Calu3 (cell line): ENCODE measurements around the gene C11orf71. TPM values are rescaled to one million over a fixed set of nuclear protein-coding genes. Genes with fewer than 3 reads are reported as not detected.

ENCODE experiments used
- BruUV-seq: library from RNA; stranded (reverse); fragments of 400-500 nt; replicated peaks from 2 replicates; lab custom pipeline; 2021; lab: Mats Ljungman, UMichigan
- CTCF ChIA-PET: fragments of 300-600 bp; sonication (Branson Sonifier 250); formaldehyde crosslinking; loops from one replicate; lab custom pipeline; 2022; ENCODE audit warnings: antibody characterized with exemption; lab: Charles Lee
- DNase-seq: peaks from one replicate; pipeline ENCODE4 v3.0.0; 2022
- H3K27ac Mint-ChIP-seq: one replicate; pipeline ENCODE4 v1.8.0; 2022; ENCODE audit warnings: mixed read lengths; ENCODE audit not compliant: unreplicated experiment
- H3K27me3 Mint-ChIP-seq: one replicate; pipeline ENCODE4 v1.8.0; 2022; ENCODE audit warnings: mixed read lengths; ENCODE audit not compliant: unreplicated experiment
- H3K36me3 Mint-ChIP-seq: one replicate; pipeline ENCODE4 v1.8.0; 2022; ENCODE audit warnings: mild to moderate bottlenecking, moderate library complexity, mixed read lengths; ENCODE audit not compliant: insufficient read depth, unreplicated experiment
- H3K4me1 Mint-ChIP-seq: one replicate; pipeline ENCODE4 v1.8.0; 2022; ENCODE audit warnings: mild to moderate bottlenecking, low read depth, mixed read lengths; ENCODE audit not compliant: unreplicated experiment
- H3K4me3 Mint-ChIP-seq: one replicate; pipeline ENCODE4 v1.8.0; 2022; ENCODE audit warnings: mild to moderate bottlenecking, low read depth, moderate library complexity, mixed read lengths; ENCODE audit not compliant: unreplicated experiment
- H3K9me3 Mint-ChIP-seq: one replicate; pipeline ENCODE4 v1.8.0; 2022; ENCODE audit warnings: low read depth, mixed read lengths; ENCODE audit not compliant: unreplicated experiment
- intact Hi-C: fragments of 100-400 bp; cut with micrococcal nuclease; formaldehyde crosslinking; loops from one replicate; pipeline ENCODE4 v1.10.0; 2022; ENCODE audit not compliant: unreplicated experiment
- total RNA-seq: library from RNA; stranded (reverse); gene quantifications from 2 replicates; pipeline ENCODE4 v1.2.3, GENCODE V29; 2022
- TF ChIP-seq, protein P1 (sequence below): fragments of 200-600 bp; IDR thresholded peaks from one replicate; pipeline ENCODE4 v1.8.0; 2022; ENCODE audit warnings: antibody characterized with exemption; ENCODE audit not compliant: unreplicated experiment

C11orf71 gene
- total RNA-seq, 1 experiment from 2014 or later, result 3.8 TPM

DNA sequence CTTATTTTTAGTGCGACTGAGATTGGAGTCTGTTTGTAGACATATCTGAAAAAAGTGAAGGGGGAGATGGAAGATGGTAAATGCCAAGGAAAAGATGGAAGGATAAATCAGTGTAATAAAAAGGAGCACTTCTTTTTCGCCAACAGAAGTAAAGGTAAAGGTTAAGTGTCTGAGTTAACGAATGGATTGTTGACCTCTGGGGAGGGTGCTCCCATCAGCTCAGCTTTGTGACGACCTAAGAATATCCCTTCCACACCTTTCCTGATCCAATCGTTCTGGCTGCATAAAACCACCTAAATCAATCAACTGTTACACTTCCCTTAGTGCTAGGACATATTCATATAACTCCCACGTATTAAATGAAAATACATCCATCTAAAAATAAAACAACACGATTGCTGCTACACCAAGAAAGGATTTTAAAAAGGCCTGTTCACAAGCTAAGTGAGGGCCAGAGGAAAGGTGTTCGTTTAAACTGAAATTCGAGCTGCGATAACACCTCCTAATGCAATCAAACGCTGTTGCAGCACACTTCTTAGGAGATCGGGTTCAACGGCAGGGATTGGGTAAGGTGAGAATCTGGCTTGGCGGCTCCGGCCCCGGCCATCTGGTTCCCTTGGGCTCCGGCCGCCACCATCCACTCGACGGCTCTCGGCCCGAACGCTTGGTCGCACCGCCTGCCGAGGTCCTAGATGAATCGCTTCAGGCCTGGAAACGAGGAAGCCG, 658 bp downstream of the C11orf71 start:
- CTCF ChIA-PET, result no interaction called here
- H3K4me3 Mint-ChIP-seq, result peak overlapping the region; percentile 95
- peaks cover 31% of the 10 kb centered on the region for H3K4me1 Mint-ChIP-seq
- peaks cover 41% of the 10 kb centered on the region for H3K36me3 Mint-ChIP-seq
- BruUV-seq, result TSS peak; percentile 77
- intact Hi-C loops, result loop anchor here (2.0 to 5.0 kb wide), 4 partner anchors 39 to 117 kb away; partner anchors contain the start of genes NNMT and REXO2
- H3K9me3 Mint-ChIP-seq, result no peaks in the 10 kb centered on the region
- peak overlapping the region; percentile 99 for H3K27ac Mint-ChIP-seq
- no peaks in the 10 kb centered on the region for H3K27me3 Mint-ChIP-seq
- peak; percentile 47 for DNase-seq
- TF ChIP-seq, protein P1, sequence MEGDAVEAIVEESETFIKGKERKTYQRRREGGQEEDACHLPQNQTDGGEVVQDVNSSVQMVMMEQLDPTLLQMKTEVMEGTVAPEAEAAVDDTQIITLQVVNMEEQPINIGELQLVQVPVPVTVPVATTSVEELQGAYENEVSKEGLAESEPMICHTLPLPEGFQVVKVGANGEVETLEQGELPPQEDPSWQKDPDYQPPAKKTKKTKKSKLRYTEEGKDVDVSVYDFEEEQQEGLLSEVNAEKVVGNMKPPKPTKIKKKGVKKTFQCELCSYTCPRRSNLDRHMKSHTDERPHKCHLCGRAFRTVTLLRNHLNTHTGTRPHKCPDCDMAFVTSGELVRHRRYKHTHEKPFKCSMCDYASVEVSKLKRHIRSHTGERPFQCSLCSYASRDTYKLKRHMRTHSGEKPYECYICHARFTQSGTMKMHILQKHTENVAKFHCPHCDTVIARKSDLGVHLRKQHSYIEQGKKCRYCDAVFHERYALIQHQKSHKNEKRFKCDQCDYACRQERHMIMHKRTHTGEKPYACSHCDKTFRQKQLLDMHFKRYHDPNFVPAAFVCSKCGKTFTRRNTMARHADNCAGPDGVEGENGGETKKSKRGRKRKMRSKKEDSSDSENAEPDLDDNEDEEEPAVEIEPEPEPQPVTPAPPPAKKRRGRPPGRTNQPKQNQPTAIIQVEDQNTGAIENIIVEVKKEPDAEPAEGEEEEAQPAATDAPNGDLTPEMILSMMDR, result no peak

DNA sequence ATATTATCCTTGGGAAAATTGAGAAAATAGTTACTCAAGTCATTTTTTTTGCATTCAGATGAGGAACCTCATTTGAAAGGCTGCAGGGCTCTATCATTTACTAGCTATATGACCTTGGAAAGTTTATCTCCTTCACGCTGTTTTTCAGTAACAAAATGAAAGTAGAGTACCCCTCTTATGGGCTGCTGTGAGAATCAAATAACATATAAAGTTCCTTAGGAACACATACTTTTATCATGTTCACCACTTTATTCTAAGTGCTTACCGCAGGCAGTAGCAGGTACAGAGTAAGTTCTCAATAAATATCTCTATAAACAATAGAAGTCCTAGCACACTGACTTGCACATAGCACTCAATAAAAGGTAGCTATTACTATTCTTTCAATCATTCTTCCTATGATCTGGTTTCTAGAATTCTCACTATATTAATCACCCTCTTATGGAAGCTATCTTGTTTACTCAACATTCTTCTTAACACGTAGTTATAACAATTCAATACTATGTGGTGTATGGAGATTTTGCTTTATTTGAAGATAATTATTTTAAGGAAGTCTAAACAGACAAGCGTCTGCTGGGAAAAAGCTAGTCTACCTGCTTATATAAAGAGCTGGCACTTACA, 1.9 kb downstream of the C11orf71 start:
- no peaks in the 10 kb centered on the region for H3K27me3 Mint-ChIP-seq
- intact Hi-C loops, result loop anchor here (5.0 kb wide), 1 partner anchor 116 kb away; no protein-coding TSS in a partner anchor
- TF ChIP-seq, protein P1, result no peak
- H3K9me3 Mint-ChIP-seq, result no peaks in the 10 kb centered on the region
- H3K36me3 Mint-ChIP-seq, result peaks cover 34% of the 10 kb centered on the region
- BruUV-seq, result no TSS peak
- peak overlapping the region; percentile 95 for H3K4me3 Mint-ChIP-seq
- peak overlapping the region; percentile 99 for H3K27ac Mint-ChIP-seq
- CTCF ChIA-PET, result interaction anchor here (1.4 kb wide), 1 partner anchor 50 kb away, joined by 3 read pairs; no protein-coding TSS in a partner anchor
- peaks cover 20% of the 10 kb centered on the region for H3K4me1 Mint-ChIP-seq
- no peak for DNase-seq

DNA sequence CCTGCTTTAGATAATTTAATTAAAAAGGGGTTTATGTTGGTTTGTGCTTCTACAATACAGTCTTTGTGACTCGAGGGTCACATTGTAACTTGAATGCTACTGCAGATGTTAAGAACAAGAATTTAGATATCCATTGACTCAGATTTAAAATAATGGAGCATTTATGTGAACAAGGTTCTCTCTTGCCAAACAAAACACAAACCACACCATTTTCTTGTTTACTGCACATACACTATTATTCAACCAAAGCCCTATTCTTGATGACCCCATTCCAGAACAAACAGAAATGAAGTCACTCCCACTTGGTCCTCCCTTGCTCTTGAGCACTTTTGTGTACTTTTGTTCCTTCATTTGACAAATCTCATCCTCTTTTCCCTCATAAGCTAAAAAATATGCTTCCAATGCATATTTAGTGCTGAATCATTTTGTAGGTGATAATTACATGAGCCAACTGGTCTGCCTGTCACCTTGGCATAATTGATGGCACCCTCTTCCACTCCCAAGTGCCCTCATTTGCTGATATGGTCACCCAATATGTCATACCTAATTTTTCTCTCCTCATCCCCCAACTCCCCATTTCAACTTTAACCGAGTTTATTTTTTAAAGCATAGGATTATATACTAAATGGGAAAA, 2.8 kb downstream of the C11orf71 start:
- H3K4me1 Mint-ChIP-seq, result peaks cover 20% of the 10 kb centered on the region
- no peak for DNase-seq
- no peaks in the 10 kb centered on the region for H3K9me3 Mint-ChIP-seq
- no peak overlapping the region for H3K4me3 Mint-ChIP-seq
- TF ChIP-seq, protein P1, result no peak
- H3K27ac Mint-ChIP-seq, result no peak overlapping the region
- BruUV-seq, result no TSS peak
- intact Hi-C loops, result loop anchor here (5.0 kb wide), 1 partner anchor 115 kb away; no protein-coding TSS in a partner anchor
- CTCF ChIA-PET, result interaction anchor here (1.4 kb wide), 1 partner anchor 49 kb away, joined by 3 read pairs; no protein-coding TSS in a partner anchor
- H3K36me3 Mint-ChIP-seq, result peaks cover 28% of the 10 kb centered on the region
- H3K27me3 Mint-ChIP-seq, result no peaks in the 10 kb centered on the region

DNA sequence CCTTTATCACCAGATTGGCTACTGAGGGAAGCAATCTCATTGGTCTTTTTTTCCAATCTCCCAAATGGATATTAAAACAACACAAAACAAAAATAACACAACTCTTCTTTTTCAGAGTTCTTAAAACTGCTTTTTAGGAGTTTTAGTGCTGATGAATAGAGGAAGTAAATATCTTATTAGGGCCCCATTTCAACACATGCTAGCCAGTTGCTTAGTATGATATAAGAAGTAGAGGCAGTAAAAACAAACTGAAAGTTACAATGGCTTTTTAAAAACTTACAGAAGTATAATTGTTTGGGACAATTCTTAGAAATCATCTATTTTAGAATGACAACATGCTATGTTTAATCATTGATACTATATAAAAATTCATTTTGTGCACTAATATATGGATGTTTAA, 3.4 kb downstream of the C11orf71 start:
- Mint-ChIP-seq H3K36me3 (peaks cover 22% of the 10 kb centered on the region), H3K9me3 (no peaks in the 10 kb centered on the region), H3K4me3 (no peak overlapping the region), H3K27ac (no peak overlapping the region), H3K4me1 (peaks cover 20% of the 10 kb centered on the region), H3K27me3 (no peaks in the 10 kb centered on the region)
- TF ChIP-seq, protein P1, result no peak
- intact Hi-C loops, result loop anchor here (5.0 kb wide), 1 partner anchor 115 kb away; no protein-coding TSS in a partner anchor
- no peak for DNase-seq
- CTCF ChIA-PET, result no interaction called here
- BruUV-seq, result no TSS peak
